Liver (tissue), 9 donors: ENCODE results near the gene SH3PXD2A. TPM values are rescaled to one million over a fixed set of nuclear protein-coding genes. Genes with fewer than 3 reads are reported as not detected.

Source experiments
- DNase-seq: peaks from one replicate; pipeline ENCODE4 v3.0.0-alpha.2; 2017; ENCODE audit warnings: low spot score
- H3K27ac ChIP-seq, 2 donors: one replicate each; pipeline ENCODE4 v1.7.0; 2013; ENCODE audit warnings: inconsistent platforms in 2 of 2, low read length in 2 of 2, control low read depth in 1 of 2, low read depth in 1 of 2, mild to moderate bottlenecking in 1 of 2
- H3K27me3 ChIP-seq, 4 donors: one replicate each; pipeline versions ENCODE4 v1.6.1 to v1.7.0; 2013; ENCODE audit warnings: low read length in 3 of 4, inconsistent platforms in 1 of 4, mild to moderate bottlenecking in 1 of 4, moderate library complexity in 1 of 4; ENCODE audit not compliant: control insufficient read depth in 4 of 4, insufficient read depth in 4 of 4
- H3K36me3 ChIP-seq, 4 donors: one replicate each; pipeline versions ENCODE4 v1.6.1 to v1.7.0; 2013; ENCODE audit warnings: low read length in 3 of 4, mild to moderate bottlenecking in 3 of 4, low read depth in 1 of 4, moderate library complexity in 1 of 4; ENCODE audit not compliant: control insufficient read depth in 4 of 4, insufficient read depth in 3 of 4
- H3K4me1 ChIP-seq, 4 donors: one replicate each; pipeline versions ENCODE4 v1.6.1 to v1.7.0; 2013; ENCODE audit warnings: low read length in 3 of 4, mild to moderate bottlenecking in 3 of 4, moderate library complexity in 1 of 4; ENCODE audit not compliant: control insufficient read depth in 4 of 4, insufficient read depth in 4 of 4
- H3K4me3 ChIP-seq, 3 donors: one replicate each; pipeline versions ENCODE4 v1.6.1 to v1.7.0; 2013; ENCODE audit warnings: low read length in 3 of 3, control low read depth in 1 of 3, low read depth in 1 of 3, mild to moderate bottlenecking in 1 of 3
- H3K9ac ChIP-seq, 2 donors: one replicate each; pipeline ENCODE4 v1.7.0; 2013; ENCODE audit warnings: low read length in 2 of 2, mild to moderate bottlenecking in 2 of 2, moderate library complexity in 2 of 2, control low read depth in 1 of 2, low read depth in 1 of 2
- H3K9me3 ChIP-seq, 4 donors: one replicate each; pipeline versions ENCODE4 v1.6.1 to v1.7.0; 2013; ENCODE audit warnings: low read length in 3 of 4; ENCODE audit not compliant: control insufficient read depth in 4 of 4
- ATF3 ChIP-seq: IDR thresholded peaks from 2 replicates; pipeline ENCODE4 v1.6.1; 2016; ENCODE audit warnings: antibody characterized with exemption
- CTCF ChIP-seq: fragments of 150-350 bp; IDR thresholded peaks from 2 replicates; pipeline ENCODE4 v1.5.1; 2017; ENCODE audit warnings: improper control_type of control experiment, low read depth, low read length; ENCODE audit not compliant: missing input control
- EGR1 ChIP-seq, 2 donors: IDR thresholded peaks; 2 replicates each; pipeline ENCODE4 v1.6.1; 2016 to 2018; ENCODE audit warnings: antibody characterized with exemption in 2 of 2, low read depth in 2 of 2
- FOXA1 ChIP-seq: IDR thresholded peaks from 2 replicates; pipeline ENCODE4 v1.6.1; 2016; ENCODE audit warnings: antibody characterized with exemption
- FOXA2 ChIP-seq: IDR thresholded peaks from 2 replicates; pipeline ENCODE4 v1.6.1; 2016; ENCODE audit warnings: antibody characterized with exemption
- HNF4A ChIP-seq, 2 donors: conservative IDR thresholded peaks; 2 replicates each; pipeline ENCODE4 v1.6.1; 2016; ENCODE audit warnings: antibody characterized with exemption in 2 of 2, mild to moderate bottlenecking in 2 of 2
- JUND ChIP-seq, 2 donors: IDR thresholded peaks; 2 replicates each; pipeline ENCODE4 v1.6.1; 2016; ENCODE audit warnings: antibody characterized with exemption in 2 of 2
- SP1 ChIP-seq: IDR thresholded peaks from 2 replicates; pipeline ENCODE4 v1.6.1; 2018; ENCODE audit warnings: antibody characterized with exemption, mild to moderate bottlenecking
- TAF1 ChIP-seq: conservative IDR thresholded peaks from 2 replicates; pipeline ENCODE4 v1.6.1; 2016; ENCODE audit warnings: antibody characterized with exemption, mild to moderate bottlenecking
- YY1 ChIP-seq: IDR thresholded peaks from 2 replicates; pipeline ENCODE4 v1.6.1; 2016; ENCODE audit warnings: antibody characterized with exemption, mild to moderate bottlenecking
- WGBS: extraction: QIAGEN DNeasy Blood & Tissue Kit; methylation state at CpG from one replicate; pipeline ENCODE4 v1.1.7; 2013; 5-methylcytosine and 5-hydroxymethylcytosine counted together
- polyA plus RNA-seq, 2 donors: library from polyadenylated mRNA; stranded (reverse) in 1 of 2; unstranded in 1 of 2; fragments of 200-250 nt in 1 of 2; fragments of >200 nt in 1 of 2; fragmentation: Nextera tagmentation in 1 of 2; extraction: Ambion mirVana in 1 of 2; gene quantifications; one replicate each; pipeline versions ENCODE4 v1.2.1 to v1.2.3, GENCODE V29; 2013 to 2015
- total RNA-seq, 2 donors: library from RNA; depleted of rRNA; stranded (reverse); fragments of >200 nt; gene quantifications; one replicate each; pipeline ENCODE4 v1.2.3, GENCODE V29; 2014
- donor health status: healthy.
- donor health status: healthy.
- donor health status: healthy.
- donor health status: healthy.
- donor health status: healthy.

Gene SH3PXD2A
- total and polyA plus RNA-seq, 4 donors = 0.82 to 5.5 (median 3.9) TPM

GRCh38 chr10:103786020-103786419, 69.4 kb downstream of the SH3PXD2A start:
- Histone ChIP-seq H3K9ac (no peak overlapping the region), H3K27ac (no peak overlapping the region), H3K4me1 (no peaks in the 10 kb centered on the region), H3K4me3 (no peak overlapping the region), H3K36me3 (no peaks in the 10 kb centered on the region), H3K9me3 (no peaks in the 10 kb centered on the region), H3K27me3 (no peaks in the 10 kb centered on the region)
- 82% methylated on average over 4 of the region's 4 CpGs for WGBS
- no peak for DNase-seq
- TF ChIP-seq FOXA2 (no peak), EGR1 (IDR thresholded peaks at IDR 0.05; ENCODE audit: low read depth in 2 of 2) (no peak), JUND (IDR thresholded peaks at IDR 0.05) (no peak), SP1 (no peak), HNF4A (conservative IDR thresholded peaks at IDR 0.05) (no peak)

- no peak overlapping the region for H3K4me3 ChIP-seq
- H3K4me1 ChIP-seq = peaks cover 0 to 11% (median 5%) of the 10 kb centered on the region in 4 donors
- H3K9me3 ChIP-seq = no peaks in the 10 kb centered on the region
- no peak overlapping the region for H3K9ac ChIP-seq
- H3K36me3 ChIP-seq = no peaks in the 10 kb centered on the region
- DNase-seq = no peak
- no peak overlapping the region for H3K27ac ChIP-seq
- no peak for TF ChIP-seq FOXA2
- no peak for TF ChIP-seq SP1
- no peak for TF ChIP-seq CTCF
- TF ChIP-seq JUND (IDR thresholded peaks at IDR 0.05) = no peak
- TF ChIP-seq YY1 = no peak
- no peak for TF ChIP-seq ATF3
- TF ChIP-seq TAF1 = no peak
- WGBS = 88% methylated on average over 9 of the region's 9 CpGs
- no peaks in the 10 kb centered on the region for H3K27me3 ChIP-seq
Measured at GRCh38 chr10:103784723-103785418, 70.5 kb downstream of the SH3PXD2A start.

- 87% methylated on average over 8 of the region's 8 CpGs for WGBS
- H3K4me3 ChIP-seq = no peak overlapping the region
- peaks cover 0 to 14% (median 8%) of the 10 kb centered on the region in 4 donors for H3K4me1 ChIP-seq
- H3K9me3 ChIP-seq = no peaks in the 10 kb centered on the region
- TF ChIP-seq FOXA1 (no peak), CTCF (no peak), HNF4A (conservative IDR thresholded peaks at IDR 0.05) (no peak)
- DNase-seq = no peak
- no peak overlapping the region for H3K27ac ChIP-seq
- H3K36me3 ChIP-seq = no peaks in the 10 kb centered on the region
- H3K27me3 ChIP-seq = no peaks in the 10 kb centered on the region
- no peak overlapping the region for H3K9ac ChIP-seq
Measured at GRCh38 chr10:103784089-103784488, 71.3 kb downstream of the SH3PXD2A start.
